LNCaP clone FGC (cell line): Measurements from ENCODE around the gene SPATA18.
A peak's percentile ranks its signal among the peaks of the same experiment; 100 is the strongest.

ENCODE experiments used
- DNase-seq: peaks from one replicate; pipeline ENCODE4 v3.0.0-alpha.2; 2011; ENCODE audit warnings: low read depth
- H3K4me3 ChIP-seq: 2 replicates; pipeline ENCODE4 v1.5.1; 2011; ENCODE audit warnings: mild to moderate bottlenecking, low read depth, low read length, control low read depth
- CTCF ChIP-seq: IDR thresholded peaks from 2 replicates; pipeline ENCODE4 v1.5.1; 2012; ENCODE audit warnings: mild to moderate bottlenecking; ENCODE audit not compliant: control insufficient read depth, insufficient read depth; ENCODE audit errors: extremely low read depth

SPATA18 gene

GRCh38 chr4:52051213-52051614, at the start of gene SPATA18:
Gene SPATA18 (plus strand): TSS chr4:52051304. CDS start chr4:52051705, 401 bp downstream.
- TF ChIP-seq CTCF: no peak
- no peak for DNase-seq
- H3K4me3 ChIP-seq: peak within 1 kb of the TSS; percentile 49

GRCh38 chr4:52001616-52002015, 49.5 kb upstream of the SPATA18 start:
- TF ChIP-seq CTCF: no peak
- no peak overlapping the region for H3K4me3 ChIP-seq
- DNase-seq: no peak

GRCh38 chr4:52004414-52004813, 46.7 kb upstream of the SPATA18 start:
- no peak overlapping the region for H3K4me3 ChIP-seq
- TF ChIP-seq CTCF: no peak
- no peak for DNase-seq

- DNase-seq: no peak
- H3K4me3 ChIP-seq: no peak overlapping the region
- no peak for TF ChIP-seq CTCF
Observed at GRCh38 chr4:52005604-52006273, 45.4 kb upstream of the SPATA18 start.

- no peak for TF ChIP-seq CTCF
- DNase-seq: no peak
- no peak overlapping the region for H3K4me3 ChIP-seq
Observed at GRCh38 chr4:52006887-52007286, 44.2 kb upstream of the SPATA18 start.

- no peak for TF ChIP-seq CTCF
- no peak overlapping the region for H3K4me3 ChIP-seq
- DNase-seq: no peak
Observed at GRCh38 chr4:52010986-52011385, 40.1 kb upstream of the SPATA18 start.

- no peak for TF ChIP-seq CTCF
- H3K4me3 ChIP-seq: no peak overlapping the region
- DNase-seq: no peak
Observed at GRCh38 chr4:52012651-52013050, 38.5 kb upstream of the SPATA18 start.
